Ectodermal cell (in vitro differentiated cells): Measurements from ENCODE around the gene PIKFYVE. TPM values are rescaled to one million over a fixed set of nuclear protein-coding genes. Genes with fewer than 3 reads are reported as not detected.
"Not testable (repeated sequence)": the region's sequence is repeated elsewhere in the genome, so short reads cannot be mapped to it uniquely, and the experiment has no call there.

Experiments
- H3K27ac ChIP-seq: 2 replicates; pipeline ENCODE4 v1.7.0; 2013; ENCODE audit warnings: mild to moderate bottlenecking, low read depth, low read length; ENCODE audit not compliant: insufficient read depth, poor library complexity, severe bottlenecking
- H3K27me3 ChIP-seq: 2 replicates; pipeline ENCODE4 v1.7.0; 2013; ENCODE audit warnings: mild to moderate bottlenecking, low read length; ENCODE audit not compliant: insufficient read depth, control insufficient read depth, poor library complexity, severe bottlenecking
- H3K36me3 ChIP-seq: one replicate; pipeline ENCODE4 v1.7.0; 2013; ENCODE audit warnings: low read length; ENCODE audit not compliant: control insufficient read depth, insufficient read depth
- H3K4me1 ChIP-seq: one replicate; pipeline ENCODE4 v1.7.0; 2013; ENCODE audit warnings: low read length; ENCODE audit not compliant: control insufficient read depth, insufficient read depth
- H3K4me3 ChIP-seq: 2 replicates; pipeline ENCODE4 v1.7.0; 2013; ENCODE audit warnings: low read depth, low read length, control low read depth; ENCODE audit not compliant: insufficient read depth
- H3K9me3 ChIP-seq: 2 replicates; pipeline ENCODE4 v1.7.0; 2013; ENCODE audit warnings: mild to moderate bottlenecking, low read length, moderate library complexity; ENCODE audit not compliant: control insufficient read depth
- WGBS, 2 experiments: methylation state at CpG; one replicate each; pipeline ENCODE4 v1.1.7; 2013; ENCODE audit warnings: missing lambda C conversion rate in 2 of 2; 5-methylcytosine and 5-hydroxymethylcytosine counted together
- polyA plus RNA-seq, 4 experiments: library from polyadenylated mRNA; stranded (reverse); fragments of 50-300 nt; gene quantifications; one replicate each; pipeline ENCODE4 v1.2.3, GENCODE V29; 2013

Gene PIKFYVE, protein sequence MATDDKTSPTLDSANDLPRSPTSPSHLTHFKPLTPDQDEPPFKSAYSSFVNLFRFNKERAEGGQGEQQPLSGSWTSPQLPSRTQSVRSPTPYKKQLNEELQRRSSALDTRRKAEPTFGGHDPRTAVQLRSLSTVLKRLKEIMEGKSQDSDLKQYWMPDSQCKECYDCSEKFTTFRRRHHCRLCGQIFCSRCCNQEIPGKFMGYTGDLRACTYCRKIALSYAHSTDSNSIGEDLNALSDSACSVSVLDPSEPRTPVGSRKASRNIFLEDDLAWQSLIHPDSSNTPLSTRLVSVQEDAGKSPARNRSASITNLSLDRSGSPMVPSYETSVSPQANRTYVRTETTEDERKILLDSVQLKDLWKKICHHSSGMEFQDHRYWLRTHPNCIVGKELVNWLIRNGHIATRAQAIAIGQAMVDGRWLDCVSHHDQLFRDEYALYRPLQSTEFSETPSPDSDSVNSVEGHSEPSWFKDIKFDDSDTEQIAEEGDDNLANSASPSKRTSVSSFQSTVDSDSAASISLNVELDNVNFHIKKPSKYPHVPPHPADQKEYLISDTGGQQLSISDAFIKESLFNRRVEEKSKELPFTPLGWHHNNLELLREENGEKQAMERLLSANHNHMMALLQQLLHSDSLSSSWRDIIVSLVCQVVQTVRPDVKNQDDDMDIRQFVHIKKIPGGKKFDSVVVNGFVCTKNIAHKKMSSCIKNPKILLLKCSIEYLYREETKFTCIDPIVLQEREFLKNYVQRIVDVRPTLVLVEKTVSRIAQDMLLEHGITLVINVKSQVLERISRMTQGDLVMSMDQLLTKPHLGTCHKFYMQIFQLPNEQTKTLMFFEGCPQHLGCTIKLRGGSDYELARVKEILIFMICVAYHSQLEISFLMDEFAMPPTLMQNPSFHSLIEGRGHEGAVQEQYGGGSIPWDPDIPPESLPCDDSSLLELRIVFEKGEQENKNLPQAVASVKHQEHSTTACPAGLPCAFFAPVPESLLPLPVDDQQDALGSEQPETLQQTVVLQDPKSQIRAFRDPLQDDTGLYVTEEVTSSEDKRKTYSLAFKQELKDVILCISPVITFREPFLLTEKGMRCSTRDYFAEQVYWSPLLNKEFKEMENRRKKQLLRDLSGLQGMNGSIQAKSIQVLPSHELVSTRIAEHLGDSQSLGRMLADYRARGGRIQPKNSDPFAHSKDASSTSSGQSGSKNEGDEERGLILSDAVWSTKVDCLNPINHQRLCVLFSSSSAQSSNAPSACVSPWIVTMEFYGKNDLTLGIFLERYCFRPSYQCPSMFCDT (N-terminal part only)
- 26.0 TPM for polyA plus RNA-seq (2013, experiment 1 of 4)
- polyA plus RNA-seq (2013, experiment 2 of 4), result 25.3 TPM
- 19.1 TPM for polyA plus RNA-seq (2013, experiment 3 of 4)
- polyA plus RNA-seq (2013, experiment 4 of 4), result 21.6 TPM

DNA sequence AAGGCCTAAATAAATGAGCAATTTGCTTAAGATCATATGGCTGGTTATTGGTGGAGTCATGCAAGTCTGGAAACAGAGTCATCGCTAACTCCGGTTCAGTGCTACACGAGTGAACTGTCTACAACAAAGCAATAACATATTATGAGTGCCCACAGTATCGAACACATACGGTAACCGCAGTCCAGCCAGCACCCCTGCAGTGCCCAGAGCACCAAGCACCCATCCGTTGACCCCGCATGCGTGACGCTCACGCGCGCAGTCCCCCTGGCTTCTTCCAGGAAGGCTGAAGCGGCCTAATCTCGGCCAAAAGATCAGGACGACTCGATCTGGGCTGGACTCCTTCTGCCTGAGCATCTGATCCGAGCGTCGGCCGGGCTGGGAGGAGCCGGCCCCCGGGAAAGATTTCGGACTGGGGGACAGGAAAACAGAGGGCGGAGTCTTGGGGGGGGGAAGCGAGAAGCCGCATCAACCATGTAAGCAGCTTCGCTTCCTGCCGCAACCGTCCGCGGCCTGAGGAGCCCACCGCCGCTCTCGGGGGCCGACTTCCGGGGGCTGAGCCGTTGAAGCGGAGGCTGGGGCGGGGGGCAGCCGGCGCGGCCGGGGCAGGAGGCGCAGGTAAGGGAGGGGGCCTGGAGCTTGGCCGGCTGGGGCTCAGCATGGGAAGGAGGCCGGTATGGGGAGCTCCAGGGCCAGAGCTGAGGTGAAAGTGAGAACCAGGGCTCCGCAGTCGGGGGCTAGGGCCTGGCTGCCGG, at the start of gene PIKFYVE:
TSS of gene PIKFYVE (plus strand) at position 455 of the 752 bp plus-strand sequence. CDS start 5,265 bp downstream, outside the sequence.
- no peaks in the 10 kb centered on the region for H3K9me3 ChIP-seq
- no peaks in the 10 kb centered on the region for H3K36me3 ChIP-seq
- peak within 1 kb of the TSS; percentile 88 for H3K4me3 ChIP-seq
- 1% methylated on average over 50 of the region's 50 CpGs for WGBS, 2 experiments
- no peaks in the 10 kb centered on the region for H3K4me1 ChIP-seq
- peak within 1 kb of the TSS; percentile 88 for H3K27ac ChIP-seq
- H3K27me3 ChIP-seq, result no peaks in the 10 kb centered on the region

GRCh38 chr2:208221873-208222272, 44.2 kb upstream of the PIKFYVE start:
- 93 to 99% methylated on average over 3 of the region's 3 CpGs for WGBS, 2 experiments
- not testable (repeated sequence) for H3K9me3 ChIP-seq, H3K27ac ChIP-seq, H3K36me3 ChIP-seq, H3K27me3 ChIP-seq, H3K4me1 ChIP-seq, H3K4me3 ChIP-seq

- 94 to 97% methylated on average over 3 of the region's 3 CpGs for WGBS, 2 experiments
- H3K27ac ChIP-seq, result no peak overlapping the region
- no peaks in the 10 kb centered on the region for H3K36me3 ChIP-seq
- H3K27me3 ChIP-seq, result no peaks in the 10 kb centered on the region
- H3K4me3 ChIP-seq, result no peak overlapping the region
- H3K4me1 ChIP-seq, result no peaks in the 10 kb centered on the region
- no peaks in the 10 kb centered on the region for H3K9me3 ChIP-seq
Observed at GRCh38 chr2:208222351-208222750, 43.7 kb upstream of the PIKFYVE start.

GRCh38 chr2:208224802-208225201, 41.3 kb upstream of the PIKFYVE start:
- 94 to 100% methylated on average over 2 of the region's 2 CpGs for WGBS, 2 experiments
- H3K4me1 ChIP-seq, result no peaks in the 10 kb centered on the region
- no peaks in the 10 kb centered on the region for H3K9me3 ChIP-seq
- H3K27ac ChIP-seq, result no peak overlapping the region
- H3K36me3 ChIP-seq, result no peaks in the 10 kb centered on the region
- H3K27me3 ChIP-seq, result no peaks in the 10 kb centered on the region
- no peak overlapping the region for H3K4me3 ChIP-seq

DNA sequence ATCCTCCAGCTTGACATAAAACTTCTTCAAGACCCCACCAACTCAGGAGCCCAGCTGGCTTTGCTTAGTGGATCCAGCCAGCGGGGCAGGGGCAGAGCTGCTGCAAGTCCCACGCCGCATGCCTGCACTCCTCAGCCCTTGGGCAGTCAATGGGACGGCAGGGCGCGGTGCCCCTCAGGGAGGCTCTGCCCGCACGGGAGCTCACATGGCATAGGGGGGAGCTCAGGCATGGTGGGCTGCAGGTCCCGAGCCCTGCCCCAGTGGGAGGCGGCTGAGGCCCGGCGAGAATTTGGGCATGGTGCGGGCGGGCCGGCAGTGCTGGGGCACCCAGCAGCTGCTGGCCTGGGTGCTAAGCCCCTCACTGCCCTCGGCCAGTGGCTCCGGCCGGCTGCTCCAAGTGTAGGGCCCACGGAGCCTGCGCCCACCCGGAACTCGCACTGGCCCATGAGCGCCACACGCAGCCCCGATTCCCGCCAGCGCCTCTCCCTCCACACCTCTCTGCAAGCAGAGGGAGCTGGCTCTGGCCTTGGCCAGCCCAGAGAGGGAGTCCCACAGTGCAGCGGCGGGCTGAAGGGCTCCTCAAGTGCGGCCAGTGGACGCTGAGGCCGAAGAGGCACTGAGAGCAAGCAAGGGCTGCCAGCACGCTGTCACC, 38.3 kb upstream of the PIKFYVE start:
- Histone ChIP-seq H3K9me3 (no peaks in the 10 kb centered on the region), H3K27ac (no peak overlapping the region), H3K27me3 (no peaks in the 10 kb centered on the region), H3K36me3 (no peaks in the 10 kb centered on the region), H3K4me1 (no peaks in the 10 kb centered on the region), H3K4me3 (no peak overlapping the region)
- WGBS, 2 experiments, result 94 to 95% methylated on average over 33 of the region's 33 CpGs

DNA sequence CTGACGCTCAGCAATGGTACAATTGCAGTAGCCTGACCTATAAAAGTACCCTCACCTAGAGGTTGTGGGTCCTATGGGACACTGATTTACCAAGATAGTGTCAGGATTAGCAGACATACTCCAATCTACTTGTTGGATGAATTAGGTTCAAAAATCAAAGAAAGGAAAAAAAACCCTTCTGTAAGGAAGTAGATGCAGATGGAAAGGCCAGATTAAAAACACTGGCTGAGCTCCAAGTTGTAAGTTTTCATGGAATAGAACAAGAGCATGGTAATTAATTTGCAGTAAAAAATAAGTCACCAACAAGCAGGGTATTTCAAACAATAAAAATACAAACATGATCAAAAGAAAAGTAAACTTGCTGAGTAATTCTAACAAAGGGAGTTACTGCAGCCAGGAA, 37.6 kb upstream of the PIKFYVE start:
- 96 to 100% methylated on average over 1 of the region's 1 CpG for whole genome bisulfite sequencing, 2 experiments
- no peak overlapping the region for H3K27ac ChIP-seq
- H3K4me1 ChIP-seq, result no peaks in the 10 kb centered on the region
- no peaks in the 10 kb centered on the region for H3K27me3 ChIP-seq
- no peaks in the 10 kb centered on the region for H3K36me3 ChIP-seq
- H3K4me3 ChIP-seq, result no peak overlapping the region
- no peaks in the 10 kb centered on the region for H3K9me3 ChIP-seq

DNA sequence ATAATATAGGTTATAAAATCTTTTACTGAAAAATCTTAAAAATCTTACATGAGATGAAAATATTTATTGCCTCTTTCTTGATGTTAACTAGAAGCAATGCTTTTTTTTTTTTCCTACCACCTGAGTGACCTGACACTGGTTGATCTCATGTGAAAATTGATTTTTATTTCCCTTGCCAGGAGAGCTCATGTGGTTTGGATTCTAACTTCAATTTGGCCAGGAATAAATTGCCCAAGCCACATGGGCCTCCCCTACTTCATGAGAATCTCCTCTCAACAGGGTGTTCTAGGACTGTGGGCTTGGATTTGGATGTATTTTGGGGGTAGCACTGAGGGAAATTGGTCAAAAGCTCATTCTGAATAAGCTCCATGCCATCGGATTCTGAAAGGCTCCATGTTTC, 31.3 kb upstream of the PIKFYVE start:
- no peaks in the 10 kb centered on the region for H3K9me3 ChIP-seq
- H3K36me3 ChIP-seq, result peaks cover 19% of the 10 kb centered on the region
- H3K27ac ChIP-seq, result no peak overlapping the region
- H3K4me3 ChIP-seq, result no peak overlapping the region
- no peaks in the 10 kb centered on the region for H3K4me1 ChIP-seq
- 89 to 97% methylated on average over 1 of the region's 1 CpG for WGBS, 2 experiments
- no peaks in the 10 kb centered on the region for H3K27me3 ChIP-seq

DNA sequence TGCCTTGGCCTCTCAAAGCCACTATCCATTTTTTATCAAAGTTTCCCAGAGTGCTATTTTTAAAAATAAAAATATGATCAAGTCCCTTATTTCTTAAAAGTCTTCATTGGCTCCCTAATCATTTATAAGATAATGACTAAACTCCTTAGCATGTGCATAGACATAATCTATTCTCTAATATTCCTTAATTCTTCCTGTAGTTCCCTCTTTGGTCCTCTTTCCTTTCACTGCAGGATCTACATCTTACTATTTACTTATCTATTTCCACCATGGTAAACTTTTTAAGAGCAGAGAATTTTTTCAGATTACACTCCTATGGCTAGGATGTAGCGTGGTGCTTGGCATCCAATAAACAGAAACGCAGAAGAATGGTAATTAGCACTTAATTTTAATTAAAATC, 30.2 kb upstream of the PIKFYVE start:
- no peaks in the 10 kb centered on the region for H3K4me1 ChIP-seq
- no peak overlapping the region for H3K4me3 ChIP-seq
- no peaks in the 10 kb centered on the region for H3K27me3 ChIP-seq
- no peak overlapping the region for H3K27ac ChIP-seq
- WGBS, 2 experiments, result no CpG with 5 or more reads among the region's 2 CpGs
- peaks cover 22% of the 10 kb centered on the region for H3K36me3 ChIP-seq
- H3K9me3 ChIP-seq, result no peaks in the 10 kb centered on the region
